ENCODE measurements around the gene AP1B1.

AP1B1 gene

DNA sequence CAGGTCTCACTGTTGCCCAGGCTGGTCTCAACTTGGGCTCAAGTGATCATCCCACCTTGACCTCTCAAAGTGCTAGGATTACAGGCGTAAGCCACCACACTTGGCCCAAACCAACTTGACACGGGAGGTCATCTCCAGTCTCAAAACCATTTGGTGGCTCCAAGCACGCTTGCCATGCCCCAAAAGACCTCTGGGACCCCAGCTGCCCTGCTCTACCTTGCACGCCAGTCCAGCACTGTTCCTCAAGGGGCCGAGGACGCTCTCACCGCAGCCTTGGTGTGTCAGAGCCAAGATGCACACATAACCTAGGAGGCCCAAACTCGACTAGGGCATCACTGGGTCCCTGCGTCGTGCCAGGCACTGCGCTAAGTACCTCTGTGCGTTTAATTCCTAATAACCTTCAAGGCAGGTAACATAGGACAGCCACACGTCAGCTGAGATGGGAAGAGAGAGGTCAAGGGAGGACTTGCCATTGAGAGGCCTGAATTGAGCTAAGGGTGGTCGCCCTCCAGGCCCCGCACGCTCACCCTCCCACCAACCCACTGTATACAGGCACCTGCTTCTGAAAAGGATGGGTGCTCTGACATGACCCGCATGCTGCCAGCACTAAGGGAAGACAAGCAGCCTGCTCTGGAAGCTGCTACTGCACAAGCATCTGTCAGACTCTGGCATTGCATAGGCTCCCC, 86.5 kb downstream of the AP1B1 start:
- no peak for DNase-seq (ENCODE audit: low read depth in 2 of 2, low spot score in 1 of 2)

GRCh38 chr22:29300807-29301601, 87.4 kb downstream of the AP1B1 start:
- no peak for DNase-seq (ENCODE audit: low read depth in 2 of 2, low spot score in 1 of 2)

- no peak for DNase-seq (ENCODE audit: low read depth in 2 of 2, low spot score in 1 of 2)
These were observed 87.9 kb downstream of the AP1B1 start for GRCh38 chr22:29300467-29300806.

DNA sequence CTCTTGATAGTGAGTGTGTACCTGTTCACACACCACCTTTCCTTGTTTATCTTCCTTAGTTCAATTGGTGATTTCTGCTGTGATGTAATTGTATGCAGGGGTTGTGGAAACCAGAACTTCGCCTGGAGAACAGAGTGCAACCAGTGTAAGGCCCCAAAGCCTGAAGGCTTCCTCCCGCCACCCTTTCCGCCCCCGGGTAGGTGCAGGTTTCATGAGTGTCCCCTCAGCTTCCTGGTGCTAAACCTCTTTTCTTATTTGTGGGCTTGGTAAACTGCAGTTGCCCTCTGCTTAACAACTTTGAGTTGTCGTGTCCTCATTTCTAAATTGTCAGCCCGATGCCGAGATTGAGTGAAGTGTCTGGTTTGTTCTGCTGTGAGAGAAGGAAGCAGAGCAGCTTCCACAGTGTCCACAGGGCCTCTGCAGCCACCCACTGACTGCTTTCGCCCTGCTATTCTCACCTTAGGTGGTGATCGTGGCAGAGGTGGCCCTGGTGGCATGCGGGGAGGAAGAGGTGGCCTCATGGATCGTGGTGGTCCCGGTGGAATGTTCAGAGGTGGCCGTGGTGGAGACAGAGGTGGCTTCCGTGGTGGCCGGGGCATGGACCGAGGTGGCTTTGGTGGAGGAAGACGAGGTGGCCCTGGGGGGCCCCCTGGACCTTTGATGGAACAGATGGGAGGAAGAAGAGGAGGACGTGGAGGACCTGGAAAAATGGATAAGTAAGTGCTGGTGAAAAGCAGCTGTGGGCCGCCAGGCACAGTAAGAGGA, 89.1 kb downstream of the AP1B1 start:
- no peak for DNase-seq (ENCODE audit: low read depth in 2 of 2, low spot score in 1 of 2)

DNA sequence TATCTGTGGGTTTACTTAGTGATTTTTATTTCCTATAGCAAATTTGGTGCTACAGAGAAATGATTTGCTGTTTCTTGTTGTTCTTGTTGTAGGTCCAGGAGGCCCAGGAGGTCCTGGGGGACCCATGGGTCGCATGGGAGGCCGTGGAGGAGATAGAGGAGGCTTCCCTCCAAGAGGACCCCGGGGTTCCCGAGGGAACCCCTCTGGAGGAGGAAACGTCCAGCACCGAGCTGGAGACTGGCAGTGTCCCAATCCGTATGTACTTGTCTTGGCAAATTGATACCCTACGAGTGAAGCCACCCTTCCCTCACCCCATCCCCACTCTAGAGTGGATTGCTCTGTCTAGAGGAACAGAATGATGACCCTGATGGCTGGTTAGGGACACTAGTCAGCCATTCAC, 89.7 kb downstream of the AP1B1 start:
- DNase-seq (ENCODE audit: low read depth in 2 of 2, low spot score in 1 of 2) = no peak

GRCh38 chr22:29292379-29292778, 96.0 kb downstream of the AP1B1 start:
- DNase-seq (ENCODE audit: low read depth in 2 of 2, low spot score in 1 of 2) = no peak

GRCh38 chr22:29291215-29291614, 97.2 kb downstream of the AP1B1 start:
- no peak for DNase-seq (ENCODE audit: low read depth in 2 of 2, low spot score in 1 of 2)

DNA sequence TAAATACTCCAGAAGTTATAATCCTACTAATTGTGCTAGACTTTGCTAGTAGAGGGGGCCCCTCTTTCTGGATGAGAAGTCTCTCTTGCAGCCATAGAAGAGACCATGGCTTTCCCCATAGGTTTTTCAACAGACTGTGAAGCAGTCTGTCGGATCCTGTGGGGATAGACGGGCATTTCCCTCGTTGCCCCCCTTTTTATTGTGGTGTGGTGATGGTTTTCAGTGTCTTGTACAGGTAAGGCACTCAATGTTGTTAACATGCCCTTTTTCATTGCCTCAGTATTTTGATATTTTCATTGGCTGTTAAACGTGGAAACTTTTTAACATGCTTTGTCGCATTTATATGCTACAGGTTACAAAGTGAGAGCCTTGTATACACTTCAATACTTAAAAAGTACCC, 98.3 kb downstream of the AP1B1 start:
- no peak for DNase-seq (ENCODE audit: low read depth in 2 of 2, low spot score in 1 of 2)

DNA sequence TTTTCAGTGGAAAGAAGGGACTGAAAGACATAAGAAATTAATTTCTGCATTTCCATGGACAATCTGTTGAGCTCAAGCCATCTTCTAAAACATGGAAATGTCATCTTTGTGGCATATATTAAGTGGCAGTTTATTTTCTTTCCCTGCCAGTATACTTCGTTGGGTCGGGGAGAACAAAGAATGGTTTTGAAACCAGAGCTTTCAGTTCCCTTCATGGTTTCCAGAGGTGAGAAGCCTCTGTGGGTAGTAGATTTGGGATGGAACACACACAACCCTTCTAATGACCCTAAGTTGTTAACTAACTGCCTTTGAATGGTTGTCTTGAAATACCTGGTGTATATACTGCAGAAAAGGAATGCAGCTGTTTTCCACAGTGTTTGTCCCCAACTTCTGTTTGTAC, 99.5 kb downstream of the AP1B1 start:
- no peak for DNase-seq (ENCODE audit: low read depth in 2 of 2, low spot score in 1 of 2)

- no peak for DNase-seq (ENCODE audit: low read depth in 2 of 2, low spot score in 1 of 2)
These were observed 104.2 kb downstream of the AP1B1 start for GRCh38 chr22:29284196-29284595.

- DNase-seq (ENCODE audit: low read depth in 2 of 2, low spot score in 1 of 2) = no peak
These were observed 110.4 kb downstream of the AP1B1 start for GRCh38 chr22:29277927-29278326.
